Measurements from ENCODE around the gene EML3. TPM values are rescaled to one million over a fixed set of nuclear protein-coding genes. Genes with fewer than 3 reads are reported as not detected.
"Not testable (repeated sequence)": the region's sequence is repeated elsewhere in the genome, so short reads cannot be mapped to it uniquely, and the experiment has no call there.

EML3 gene
- total RNA-seq, 4 donors from 2014 or later, result 34.7 to 58.6 (median 53.6) TPM

DNA sequence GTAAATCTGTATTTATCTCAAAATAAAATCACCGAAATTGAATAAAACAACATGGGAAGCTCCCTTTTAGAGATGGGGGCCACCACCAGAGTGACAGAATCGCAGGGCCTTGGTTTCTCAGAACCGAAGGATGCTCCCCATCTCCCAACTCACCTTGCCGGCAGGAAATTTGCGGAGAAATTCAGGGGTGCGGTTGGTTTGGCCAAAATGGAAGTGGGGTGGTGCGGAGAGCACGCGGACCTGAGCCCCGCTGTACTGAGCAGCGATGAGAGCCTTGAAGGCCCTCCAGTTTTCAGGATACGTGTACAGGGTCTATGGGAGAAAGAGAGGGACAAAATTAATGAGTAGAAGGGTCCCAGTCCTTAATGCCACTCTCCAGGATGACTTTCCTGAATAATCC is 40.1 kb downstream of the EML3 start:
- no peak for DNase-seq
- WGBS, 2 donors, result 53 to 61% methylated on average over 12 of the region's 12 CpGs
- H3K27ac ChIP-seq, result peak overlapping the region; percentile 82 to 96 (median 90)
- intact Hi-C loops (cut with DNase I), result no loop called here
- H3K27me3 ChIP-seq, result no peaks in the 10 kb centered on the region
- peaks cover 24 to 75% (median 38%) of the 10 kb centered on the region in 3 donors for H3K4me1 ChIP-seq
- H3K36me3 ChIP-seq, result peaks cover 0 to 74% (median 29%) of the 10 kb centered on the region in 3 donors
- H3K9me3 ChIP-seq, result no peaks in the 10 kb centered on the region
- H3K4me3 ChIP-seq, result peak overlapping the region; percentile 58 to 89 (median 82)
- no peak for TF ChIP-seq POLR2A (IDR thresholded peaks at IDR 0.05)
- TF ChIP-seq, protein P1, sequence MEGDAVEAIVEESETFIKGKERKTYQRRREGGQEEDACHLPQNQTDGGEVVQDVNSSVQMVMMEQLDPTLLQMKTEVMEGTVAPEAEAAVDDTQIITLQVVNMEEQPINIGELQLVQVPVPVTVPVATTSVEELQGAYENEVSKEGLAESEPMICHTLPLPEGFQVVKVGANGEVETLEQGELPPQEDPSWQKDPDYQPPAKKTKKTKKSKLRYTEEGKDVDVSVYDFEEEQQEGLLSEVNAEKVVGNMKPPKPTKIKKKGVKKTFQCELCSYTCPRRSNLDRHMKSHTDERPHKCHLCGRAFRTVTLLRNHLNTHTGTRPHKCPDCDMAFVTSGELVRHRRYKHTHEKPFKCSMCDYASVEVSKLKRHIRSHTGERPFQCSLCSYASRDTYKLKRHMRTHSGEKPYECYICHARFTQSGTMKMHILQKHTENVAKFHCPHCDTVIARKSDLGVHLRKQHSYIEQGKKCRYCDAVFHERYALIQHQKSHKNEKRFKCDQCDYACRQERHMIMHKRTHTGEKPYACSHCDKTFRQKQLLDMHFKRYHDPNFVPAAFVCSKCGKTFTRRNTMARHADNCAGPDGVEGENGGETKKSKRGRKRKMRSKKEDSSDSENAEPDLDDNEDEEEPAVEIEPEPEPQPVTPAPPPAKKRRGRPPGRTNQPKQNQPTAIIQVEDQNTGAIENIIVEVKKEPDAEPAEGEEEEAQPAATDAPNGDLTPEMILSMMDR (IDR thresholded peaks at IDR 0.05), result no peak

DNA sequence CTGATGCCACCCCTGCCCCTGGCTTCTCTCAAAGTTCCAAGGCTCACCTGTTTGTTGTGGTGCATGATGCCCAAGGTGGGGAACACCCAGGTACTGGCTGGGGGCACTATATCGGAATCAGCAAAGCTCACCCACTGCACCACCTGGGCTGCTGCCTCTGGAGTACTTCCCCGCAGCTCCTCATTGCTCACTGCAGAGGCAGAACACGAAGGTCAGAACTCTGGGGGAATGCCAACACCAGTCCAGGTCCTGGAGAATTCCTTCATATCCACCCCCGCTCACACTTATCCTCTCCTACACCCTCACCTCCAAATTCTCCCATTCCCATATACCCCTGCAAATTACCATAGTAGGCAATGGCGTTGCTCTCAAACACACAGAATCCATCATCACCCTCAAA is 41.1 kb downstream of the EML3 start:
- Histone ChIP-seq H3K27ac (peak overlapping the region in 1 of 4 donors; percentile 96), H3K4me1 (peaks cover 19 to 67% (median 36%) of the 10 kb centered on the region in 3 donors), H3K36me3 (peaks cover 0 to 74% (median 38%) of the 10 kb centered on the region in 3 donors)
- DNase-seq; H3K9me3 ChIP-seq; intact Hi-C loops (cut with DNase I); H3K27me3 ChIP-seq; H3K4me3 ChIP-seq: not testable (repeated sequence)
- 44 to 81% methylated on average over 3 to 4 of the region's 5 CpGs for WGBS, 2 donors

DNA sequence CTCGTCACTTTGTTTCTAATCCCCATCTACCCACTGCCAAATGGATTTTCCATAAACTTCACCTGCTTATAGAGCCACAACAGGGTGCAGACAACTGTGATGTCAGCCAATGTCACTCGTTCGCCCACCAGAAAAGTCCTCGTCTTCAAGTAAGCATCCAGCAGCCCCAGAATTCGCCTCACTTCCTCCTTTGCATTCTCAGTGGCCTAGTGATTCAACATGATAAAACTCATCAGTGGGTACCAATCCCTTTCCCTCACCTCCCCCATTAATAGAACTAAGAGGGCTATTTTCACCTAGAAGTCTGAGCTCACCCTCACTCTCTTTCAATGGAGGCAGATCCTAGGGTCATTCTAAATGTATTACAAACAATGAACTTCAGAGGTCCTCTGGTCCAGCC is 41.7 kb downstream of the EML3 start:
- Histone ChIP-seq H3K27ac (peak overlapping the region in 1 of 4 donors; percentile 11), H3K36me3 (peaks cover 0 to 74% (median 41%) of the 10 kb centered on the region in 3 donors), H3K4me1 (peaks cover 17 to 67% (median 31%) of the 10 kb centered on the region in 3 donors)
- H3K27me3 ChIP-seq; DNase-seq; intact Hi-C loops (cut with DNase I); H3K4me3 ChIP-seq; H3K9me3 ChIP-seq: not testable (repeated sequence)
- WGBS, 2 donors, result 84 to 87% methylated on average over 5 of the region's 5 CpGs

DNA sequence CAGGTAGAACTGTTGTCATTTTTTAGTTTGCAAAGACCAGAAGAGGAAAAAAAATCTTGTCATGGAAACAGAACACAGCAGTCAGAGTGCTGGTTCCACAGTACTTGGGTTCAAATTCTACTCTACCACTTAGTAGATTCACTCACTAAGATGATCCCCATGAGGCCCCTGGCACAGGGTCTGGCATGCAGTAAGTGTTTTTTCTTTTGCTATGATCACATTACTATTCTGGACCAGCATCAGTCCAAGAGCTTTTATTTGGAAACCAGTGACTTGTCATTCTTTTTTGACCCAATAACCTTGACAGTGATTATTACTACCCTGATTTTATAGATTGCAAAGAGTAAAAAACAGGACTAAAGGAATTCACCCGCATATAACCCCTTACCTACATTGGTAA is 43.0 kb downstream of the EML3 start:
- H3K36me3 ChIP-seq, result peaks cover 0 to 81% (median 47%) of the 10 kb centered on the region in 3 donors
- no peak for DNase-seq
- WGBS, 2 donors, result 50 to 74% methylated on average over 1 of the region's 1 CpG
- peaks cover 4 to 56% (median 18%) of the 10 kb centered on the region in 3 donors for H3K4me1 ChIP-seq
- H3K27me3 ChIP-seq, result no peaks in the 10 kb centered on the region
- TF ChIP-seq POLR2A (IDR thresholded peaks at IDR 0.05), result no peak
- TF ChIP-seq, protein P1 (IDR thresholded peaks at IDR 0.05), result no peak
- no peaks in the 10 kb centered on the region for H3K9me3 ChIP-seq
- intact Hi-C loops (cut with DNase I), result no loop called here
- H3K27ac ChIP-seq, result peak overlapping the region in 1 of 4 donors; percentile 9
- H3K4me3 ChIP-seq, result no peak overlapping the region

DNA sequence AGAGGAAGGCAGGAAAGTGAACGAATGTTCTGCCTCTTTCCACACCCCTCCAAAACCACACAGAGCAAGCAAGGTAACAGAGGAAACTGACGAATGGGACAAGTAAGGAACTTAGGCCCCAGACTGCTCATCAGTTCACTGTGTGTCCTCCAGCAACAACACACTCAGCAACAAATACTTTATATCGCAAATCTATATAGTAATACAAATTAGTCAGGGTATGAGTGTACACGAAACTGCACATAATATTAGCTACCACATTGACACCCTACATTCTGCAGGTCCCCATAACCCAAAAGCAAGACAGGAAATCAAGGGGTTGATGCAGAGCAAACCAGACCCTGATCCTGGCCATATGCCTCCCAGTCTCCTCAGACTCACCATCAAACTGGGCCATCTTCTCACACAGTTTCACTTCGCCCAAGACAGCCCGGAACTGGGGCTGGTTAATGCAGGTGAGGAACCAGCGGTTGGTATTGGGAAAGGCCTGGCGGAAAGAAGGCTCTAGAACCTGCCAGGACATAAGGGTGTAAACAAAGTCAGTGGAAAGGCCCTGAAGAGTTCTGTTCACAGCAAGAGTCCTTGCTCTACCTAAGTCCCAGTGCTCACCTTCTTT is 45.4 kb downstream of the EML3 start:
- H3K27ac ChIP-seq, result peak overlapping the region in 1 of 4 donors; percentile 16

DNA sequence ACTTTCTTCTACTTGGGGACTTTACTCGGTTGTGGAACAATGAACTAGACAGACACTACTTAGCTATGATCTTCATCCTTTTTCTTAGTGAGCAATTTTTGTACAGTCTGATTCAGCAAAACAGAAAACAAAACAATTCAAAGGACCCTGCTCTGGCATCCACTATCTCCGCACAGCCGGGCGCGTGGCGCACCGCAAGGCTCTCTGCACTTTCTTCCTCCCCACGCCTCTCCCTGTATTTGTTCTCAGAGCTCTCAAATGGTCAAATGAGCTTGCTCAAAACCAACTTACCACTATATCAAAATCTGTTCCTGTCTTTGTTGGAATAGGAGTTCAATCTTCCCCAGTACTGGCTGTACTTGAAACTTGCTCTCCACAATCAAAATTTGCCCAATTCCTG is 46.3 kb downstream of the EML3 start:
- no peak for DNase-seq
- TF ChIP-seq, protein P1 (IDR thresholded peaks at IDR 0.05), result no peak
- no peak for TF ChIP-seq POLR2A (IDR thresholded peaks at IDR 0.05)
- H3K36me3 ChIP-seq, result peaks cover 10 to 98% (median 51%) of the 10 kb centered on the region in 3 donors
- 90 to 91% methylated on average over 8 of the region's 8 CpGs for WGBS, 2 donors
- H3K9me3 ChIP-seq, result no peaks in the 10 kb centered on the region
- peaks cover under 1 to 54% (median 9%) of the 10 kb centered on the region in 3 donors for H3K4me1 ChIP-seq
- H3K27ac ChIP-seq, result peak overlapping the region in 2 of 4 donors; percentile 7 to 36
- intact Hi-C loops (cut with DNase I), result no loop called here
- H3K27me3 ChIP-seq, result no peaks in the 10 kb centered on the region
- no peak overlapping the region for H3K4me3 ChIP-seq

More for the DNA sequence above, 45.4 kb downstream of the EML3 start:
- intact Hi-C loops (cut with DNase I), result no loop called here
- no peaks in the 10 kb centered on the region for H3K27me3 ChIP-seq
- WGBS, 2 donors, result 72 to 76% methylated on average over 8 of the region's 8 CpGs
- no peak overlapping the region for H3K4me3 ChIP-seq
- no peak for DNase-seq
- H3K36me3 ChIP-seq, result peaks cover 10 to 100% (median 60%) of the 10 kb centered on the region in 3 donors
- TF ChIP-seq POLR2A (IDR thresholded peaks at IDR 0.05), result no peak
- TF ChIP-seq, protein P1 (IDR thresholded peaks at IDR 0.05), result no peak
- no peaks in the 10 kb centered on the region for H3K9me3 ChIP-seq
- peaks cover 0 to 54% (median 8%) of the 10 kb centered on the region in 3 donors for H3K4me1 ChIP-seq
